ENCODE measurements around the gene KRTAP10-1. TPM values are rescaled to one million over a fixed set of nuclear protein-coding genes. Genes with fewer than 3 reads are reported as not detected.

The KRTAP10-1 gene
- total and polyA plus RNA-seq, 2 of the 13 experiments (the other 11 are each of a cell fraction or from before 2014, with no cell fraction given), result not detected

DNA sequence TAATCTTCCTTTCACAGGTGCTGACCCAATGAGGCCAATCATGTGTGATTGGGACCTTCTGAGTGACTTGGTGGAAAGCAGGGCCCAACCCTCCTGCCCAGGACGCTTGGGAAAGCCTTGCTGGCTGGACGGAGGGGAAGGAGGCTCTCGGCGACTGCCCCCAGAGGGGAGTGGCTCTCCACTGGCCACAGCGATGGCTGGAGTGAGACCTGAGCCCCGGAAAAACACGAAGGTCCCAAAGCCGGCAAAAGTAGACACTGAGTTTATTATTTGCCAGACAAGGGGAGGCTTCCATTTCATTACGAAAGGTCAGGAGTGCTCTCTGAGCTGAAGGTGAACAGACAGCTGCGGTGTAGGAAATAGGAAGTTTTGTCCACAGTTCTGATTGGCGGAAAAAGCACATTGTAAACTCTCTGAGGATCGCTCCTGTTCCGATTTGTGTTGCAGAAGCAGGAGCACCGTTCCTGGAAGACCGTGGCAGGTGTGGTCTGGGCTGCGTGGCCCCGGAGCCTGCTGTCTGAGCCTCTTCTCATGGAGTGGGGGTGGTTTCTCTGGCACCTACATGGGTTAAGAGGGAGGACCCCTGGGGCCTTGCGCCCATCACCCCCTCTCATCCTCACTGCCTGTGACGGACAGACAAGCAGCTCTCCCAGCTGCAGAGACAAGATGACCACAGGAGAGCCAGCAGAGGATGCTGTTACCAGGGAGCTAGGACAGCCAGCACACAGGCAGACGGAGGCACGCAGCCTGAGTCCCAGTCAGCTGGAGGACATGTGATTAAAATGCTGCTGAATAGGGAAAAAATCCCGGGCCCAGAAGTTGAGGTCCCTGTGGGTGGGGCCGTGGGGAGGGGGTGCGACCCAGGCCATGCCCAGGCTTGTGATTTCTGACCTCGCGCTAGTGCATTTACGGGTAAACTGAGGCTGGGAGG lies 41.5 kb downstream of the KRTAP10-1 start (continued):
- TF ChIP-seq PRDM15 (CRISPR knock-in tag; IDR thresholded peaks at IDR 0.05), result no peak
- peak; percentile 29; the same call in 1 of the 2 replicates for TF ChIP-seq POLR2G (IDR thresholded peaks at IDR 0.05; ENCODE audit: low read depth, low read length)
- no peak for TF ChIP-seq SALL2 (CRISPR knock-in tag; IDR thresholded peaks at IDR 0.05)
- TF ChIP-seq, protein P1, sequence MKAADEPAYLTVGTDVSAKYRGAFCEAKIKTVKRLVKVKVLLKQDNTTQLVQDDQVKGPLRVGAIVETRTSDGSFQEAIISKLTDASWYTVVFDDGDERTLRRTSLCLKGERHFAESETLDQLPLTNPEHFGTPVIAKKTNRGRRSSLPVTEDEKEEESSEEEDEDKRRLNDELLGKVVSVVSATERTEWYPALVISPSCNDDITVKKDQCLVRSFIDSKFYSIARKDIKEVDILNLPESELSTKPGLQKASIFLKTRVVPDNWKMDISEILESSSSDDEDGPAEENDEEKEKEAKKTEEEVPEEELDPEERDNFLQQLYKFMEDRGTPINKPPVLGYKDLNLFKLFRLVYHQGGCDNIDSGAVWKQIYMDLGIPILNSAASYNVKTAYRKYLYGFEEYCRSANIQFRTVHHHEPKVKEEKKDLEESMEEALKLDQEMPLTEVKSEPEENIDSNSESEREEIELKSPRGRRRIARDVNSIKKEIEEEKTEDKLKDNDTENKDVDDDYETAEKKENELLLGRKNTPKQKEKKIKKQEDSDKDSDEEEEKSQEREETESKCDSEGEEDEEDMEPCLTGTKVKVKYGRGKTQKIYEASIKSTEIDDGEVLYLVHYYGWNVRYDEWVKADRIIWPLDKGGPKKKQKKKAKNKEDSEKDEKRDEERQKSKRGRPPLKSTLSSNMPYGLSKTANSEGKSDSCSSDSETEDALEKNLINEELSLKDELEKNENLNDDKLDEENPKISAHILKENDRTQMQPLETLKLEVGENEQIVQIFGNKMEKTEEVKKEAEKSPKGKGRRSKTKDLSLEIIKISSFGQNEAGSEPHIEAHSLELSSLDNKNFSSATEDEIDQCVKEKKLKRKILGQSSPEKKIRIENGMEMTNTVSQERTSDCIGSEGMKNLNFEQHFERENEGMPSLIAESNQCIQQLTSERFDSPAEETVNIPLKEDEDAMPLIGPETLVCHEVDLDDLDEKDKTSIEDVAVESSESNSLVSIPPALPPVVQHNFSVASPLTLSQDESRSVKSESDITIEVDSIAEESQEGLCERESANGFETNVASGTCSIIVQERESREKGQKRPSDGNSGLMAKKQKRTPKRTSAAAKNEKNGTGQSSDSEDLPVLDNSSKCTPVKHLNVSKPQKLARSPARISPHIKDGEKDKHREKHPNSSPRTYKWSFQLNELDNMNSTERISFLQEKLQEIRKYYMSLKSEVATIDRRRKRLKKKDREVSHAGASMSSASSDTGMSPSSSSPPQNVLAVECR (CRISPR knock-in tag; IDR thresholded peaks at IDR 0.05; ENCODE audit: borderline replicate concordance), result peak; percentile 44; the same call in 1 of the 2 replicates
- no peak for TF ChIP-seq YEATS4 (CRISPR knock-in tag; IDR thresholded peaks at IDR 0.05; ENCODE audit: borderline replicate concordance)
- TF ChIP-seq KDM2A (CRISPR knock-in tag; IDR thresholded peaks at IDR 0.05; ENCODE audit: borderline replicate concordance, low read depth), result peak; percentile 46; the same call in 1 of the 2 replicates
- peak; percentile 57; the same call in 1 of the 2 replicates for TF ChIP-seq ZNF605 (CRISPR knock-in tag; IDR thresholded peaks at IDR 0.05)
- no peak for TF ChIP-seq KDM4B (CRISPR knock-in tag; IDR thresholded peaks at IDR 0.05)
- TF ChIP-seq, protein P2, sequence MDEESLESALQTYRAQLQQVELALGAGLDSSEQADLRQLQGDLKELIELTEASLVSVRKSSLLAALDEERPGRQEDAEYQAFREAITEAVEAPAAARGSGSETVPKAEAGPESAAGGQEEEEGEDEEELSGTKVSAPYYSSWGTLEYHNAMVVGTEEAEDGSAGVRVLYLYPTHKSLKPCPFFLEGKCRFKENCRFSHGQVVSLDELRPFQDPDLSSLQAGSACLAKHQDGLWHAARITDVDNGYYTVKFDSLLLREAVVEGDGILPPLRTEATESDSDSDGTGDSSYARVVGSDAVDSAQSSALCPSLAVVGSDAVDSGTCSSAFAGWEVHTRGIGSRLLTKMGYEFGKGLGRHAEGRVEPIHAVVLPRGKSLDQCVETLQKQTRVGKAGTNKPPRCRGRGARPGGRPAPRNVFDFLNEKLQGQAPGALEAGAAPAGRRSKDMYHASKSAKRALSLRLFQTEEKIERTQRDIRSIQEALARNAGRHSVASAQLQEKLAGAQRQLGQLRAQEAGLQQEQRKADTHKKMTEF (CRISPR knock-in tag; IDR thresholded peaks at IDR 0.05), result 0 out of 2 replicates have a peak, but pooled peaks have one; percentile 14
- no peak for TF ChIP-seq ZNF501 (CRISPR knock-in tag; IDR thresholded peaks at IDR 0.05)
- TF ChIP-seq ZNF280B (CRISPR knock-in tag; IDR thresholded peaks at IDR 0.05; ENCODE audit: borderline replicate concordance), result peak; percentile 32; the same call in 1 of the 2 replicates
- TF ChIP-seq, protein P3, sequence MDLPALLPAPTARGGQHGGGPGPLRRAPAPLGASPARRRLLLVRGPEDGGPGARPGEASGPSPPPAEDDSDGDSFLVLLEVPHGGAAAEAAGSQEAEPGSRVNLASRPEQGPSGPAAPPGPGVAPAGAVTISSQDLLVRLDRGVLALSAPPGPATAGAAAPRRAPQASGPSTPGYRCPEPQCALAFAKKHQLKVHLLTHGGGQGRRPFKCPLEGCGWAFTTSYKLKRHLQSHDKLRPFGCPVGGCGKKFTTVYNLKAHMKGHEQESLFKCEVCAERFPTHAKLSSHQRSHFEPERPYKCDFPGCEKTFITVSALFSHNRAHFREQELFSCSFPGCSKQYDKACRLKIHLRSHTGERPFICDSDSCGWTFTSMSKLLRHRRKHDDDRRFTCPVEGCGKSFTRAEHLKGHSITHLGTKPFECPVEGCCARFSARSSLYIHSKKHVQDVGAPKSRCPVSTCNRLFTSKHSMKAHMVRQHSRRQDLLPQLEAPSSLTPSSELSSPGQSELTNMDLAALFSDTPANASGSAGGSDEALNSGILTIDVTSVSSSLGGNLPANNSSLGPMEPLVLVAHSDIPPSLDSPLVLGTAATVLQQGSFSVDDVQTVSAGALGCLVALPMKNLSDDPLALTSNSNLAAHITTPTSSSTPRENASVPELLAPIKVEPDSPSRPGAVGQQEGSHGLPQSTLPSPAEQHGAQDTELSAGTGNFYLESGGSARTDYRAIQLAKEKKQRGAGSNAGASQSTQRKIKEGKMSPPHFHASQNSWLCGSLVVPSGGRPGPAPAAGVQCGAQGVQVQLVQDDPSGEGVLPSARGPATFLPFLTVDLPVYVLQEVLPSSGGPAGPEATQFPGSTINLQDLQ (CRISPR knock-in tag; IDR thresholded peaks at IDR 0.05), result 0 out of 2 replicates have a peak, but pooled peaks have one; percentile 49

Data from HepG2 (cell line).